ENCODE results near the gene KRTAP22-1.

KRTAP22-1 gene

DNA sequence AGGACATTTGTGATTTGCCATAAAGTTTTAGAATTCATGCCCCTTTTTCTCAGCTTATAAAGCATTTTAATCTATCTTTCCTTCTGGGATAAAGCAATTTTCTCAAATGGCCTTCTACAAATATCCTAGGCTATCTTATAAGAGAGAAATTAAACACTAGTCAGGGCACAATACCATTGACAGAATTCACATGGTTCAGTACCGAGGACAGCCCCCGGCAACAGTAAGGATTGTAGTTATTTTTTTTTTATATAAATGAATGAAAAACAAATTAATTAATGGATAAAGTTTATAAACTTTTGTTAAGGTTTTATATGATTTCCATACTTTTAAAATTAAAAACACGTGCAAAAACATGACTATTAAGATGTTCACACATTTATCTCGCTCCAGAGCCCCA lies 27.2 kb downstream of the KRTAP22-1 start:
- no peak for DNase-seq

GRCh38 chr21:30629200-30629599 lies 28.3 kb downstream of the KRTAP22-1 start:
- DNase-seq, result no peak

- DNase-seq, result no peak
These were observed 34.0 kb downstream of the KRTAP22-1 start, which contains the start of gene KRTAP20-2 for GRCh38 chr21:30634906-30635305. Gene KRTAP20-2, plus strand, starts transcription at chr21:30635206. Its CDS starts 58 bp downstream, at chr21:30635264.

DNA sequence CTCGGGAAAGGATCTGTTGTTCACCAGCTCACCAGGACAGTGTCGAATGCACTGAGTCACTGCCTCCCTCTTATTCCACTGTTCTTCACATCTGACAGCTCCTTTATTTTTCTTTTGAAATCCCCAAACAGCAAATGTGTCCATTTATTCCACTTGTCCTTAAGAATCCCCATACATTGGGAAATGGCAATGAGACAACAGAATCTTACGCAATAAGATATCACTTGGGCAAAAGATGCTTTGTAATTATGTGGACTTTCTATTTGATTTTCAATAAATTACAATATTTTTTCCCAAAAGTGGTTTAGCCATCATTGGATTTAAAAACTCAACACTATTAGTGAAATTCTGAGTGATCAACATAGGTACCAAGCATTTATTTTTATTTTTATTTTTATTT lies 37.8 kb downstream of the KRTAP22-1 start:
- DNase-seq, result no peak

DNA sequence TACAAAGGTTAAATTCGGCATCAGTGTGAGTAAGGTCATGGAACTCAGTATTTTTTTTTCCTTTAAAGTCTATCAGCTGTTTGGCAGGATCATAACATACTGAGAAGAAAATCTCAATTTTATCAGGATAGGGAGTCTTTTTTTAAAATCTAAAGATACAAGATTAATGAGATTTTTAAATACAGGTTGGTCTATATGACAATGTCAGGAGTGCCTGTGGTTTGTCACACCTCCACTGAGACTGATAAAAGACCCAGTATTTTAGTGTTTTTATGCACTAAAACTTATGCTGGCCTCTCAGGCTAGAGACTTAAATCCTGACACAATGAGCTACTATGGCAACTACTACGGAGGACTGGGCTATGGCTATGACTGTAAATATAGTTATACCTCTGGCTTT lies 41.7 kb downstream of the KRTAP22-1 start, which contains the start of gene KRTAP20-3:
TSS of gene KRTAP20-3 (plus strand) at position 301 of the 400 bp plus-strand sequence.
- DNase-seq, result no peak

DNA sequence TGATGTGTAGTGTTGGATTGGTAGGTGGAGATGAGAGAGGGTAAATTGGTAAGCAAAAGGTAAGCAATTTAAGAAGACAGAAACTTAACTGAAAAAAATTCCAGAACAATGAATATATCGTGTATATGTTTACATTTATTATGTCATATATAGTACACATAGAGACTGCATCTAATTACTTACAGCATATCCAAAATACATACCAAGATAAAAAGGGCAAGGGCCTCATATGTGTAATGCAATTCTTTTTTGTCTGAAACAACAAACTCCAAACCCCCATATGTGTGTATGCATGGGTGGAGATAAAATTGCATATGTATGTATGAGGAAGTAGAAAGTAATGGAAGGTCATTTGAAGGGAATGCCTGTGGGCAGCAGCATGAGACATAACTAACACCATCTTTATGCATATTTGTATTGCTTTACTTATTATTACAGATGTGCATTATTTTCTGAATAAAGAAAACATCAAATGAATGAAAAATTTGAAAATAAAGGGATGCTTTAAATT lies 46.1 kb downstream of the KRTAP22-1 start:
- DNase-seq, result no peak
